IPS-11a (cell line): ENCODE data around the gene TYMS.

Experiments
- H3K4me3 ChIP-seq: one replicate; pipeline ENCODE4 v1.5.1; 2013; ENCODE audit warnings: low read depth, low read length, control low read depth

The TYMS gene

GRCh38 chr18:710418-711300, 53.2 kb downstream of the TYMS start:
- no peak overlapping the region for H3K4me3 ChIP-seq

- H3K4me3 ChIP-seq, result peak overlapping the region; percentile 77
Observed at GRCh38 chr18:711310-711656, 53.8 kb downstream of the TYMS start.

DNA sequence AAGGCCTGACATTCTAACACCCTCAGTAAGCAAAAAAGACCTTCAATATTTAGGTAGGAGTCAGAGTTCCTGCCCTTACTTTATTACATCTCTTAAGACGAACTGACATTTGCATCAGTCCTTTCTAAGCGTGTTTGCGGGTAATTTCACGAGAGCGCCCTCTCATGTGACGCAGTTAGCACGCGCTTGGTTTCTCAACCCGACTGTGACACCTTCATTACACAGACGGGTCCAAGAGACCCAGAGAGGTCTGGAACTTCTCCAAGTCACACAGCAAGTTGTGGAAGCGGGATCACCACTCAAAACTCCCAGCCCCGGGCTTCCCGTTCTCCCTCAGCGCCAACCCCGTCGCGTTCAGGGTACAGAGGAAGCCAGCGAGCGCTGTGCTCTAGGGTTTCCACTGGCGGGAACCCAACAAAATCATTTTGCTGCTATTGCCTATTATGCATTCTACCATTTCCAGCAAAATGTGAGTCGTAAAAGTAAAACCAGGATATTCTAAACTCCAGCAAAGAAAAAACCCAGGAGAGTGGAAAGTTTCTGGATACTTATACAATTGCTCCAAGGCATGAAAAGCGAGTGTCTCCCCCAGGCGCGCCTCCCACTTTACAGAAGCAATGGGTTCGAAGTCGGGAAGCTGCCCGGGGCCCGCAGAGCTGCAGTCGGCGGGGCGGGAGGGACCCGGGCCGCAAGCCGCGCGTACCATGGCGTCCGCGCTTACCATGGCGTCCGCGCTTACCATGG, 54.4 kb downstream of the TYMS start:
- peak overlapping the region; percentile 77 for H3K4me3 ChIP-seq

DNA sequence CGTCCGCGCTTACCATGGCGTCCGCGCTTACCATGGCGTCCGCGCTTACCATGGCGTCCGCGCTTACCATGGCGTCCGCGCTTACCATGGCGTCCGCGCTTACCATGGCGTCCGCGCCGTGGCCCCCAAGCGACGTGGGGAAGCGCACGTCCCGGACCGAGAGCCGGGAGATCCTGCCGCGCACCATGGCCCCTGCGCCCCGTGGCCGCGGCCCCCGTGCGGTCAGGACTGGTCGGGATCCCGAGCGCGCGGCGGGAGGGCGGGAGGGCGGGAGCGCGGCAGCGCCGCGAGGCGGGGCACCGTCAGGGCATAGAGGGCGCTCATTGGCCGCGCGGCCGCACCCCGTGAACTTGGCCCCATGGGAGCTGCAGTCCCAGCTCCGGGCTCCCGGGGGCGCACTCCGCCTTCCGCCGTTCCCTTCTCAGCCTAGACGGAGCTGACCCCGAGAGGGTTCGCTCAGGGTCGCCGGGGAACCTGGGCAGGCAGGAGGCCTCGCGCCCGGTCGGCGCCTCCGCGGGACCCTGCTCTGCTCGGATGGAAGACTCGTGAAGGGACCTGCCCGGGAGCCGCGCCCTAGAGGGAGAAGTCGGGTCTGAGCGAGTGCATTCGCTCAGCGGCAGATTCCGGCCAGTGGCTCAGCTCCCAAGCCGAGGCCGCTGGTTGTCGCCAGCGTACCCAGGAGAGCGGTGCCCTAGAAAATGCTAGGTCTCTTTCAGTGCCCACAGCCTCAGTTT, 55.1 kb downstream of the TYMS start, which contains the start of gene ENOSF1:
Gene ENOSF1 (minus strand): TSS at position 230 of the 734 bp plus-strand sequence. CDS start 43 bp downstream, at position 187.
- peak within 1 kb of the TSS; percentile 77 for H3K4me3 ChIP-seq

GRCh38 chr18:713135-713490, 55.7 kb downstream of the TYMS start:
- peak overlapping the region; percentile 4 for H3K4me3 ChIP-seq

GRCh38 chr18:715626-716025, 58.2 kb downstream of the TYMS start:
- H3K4me3 ChIP-seq, result no peak overlapping the region

DNA sequence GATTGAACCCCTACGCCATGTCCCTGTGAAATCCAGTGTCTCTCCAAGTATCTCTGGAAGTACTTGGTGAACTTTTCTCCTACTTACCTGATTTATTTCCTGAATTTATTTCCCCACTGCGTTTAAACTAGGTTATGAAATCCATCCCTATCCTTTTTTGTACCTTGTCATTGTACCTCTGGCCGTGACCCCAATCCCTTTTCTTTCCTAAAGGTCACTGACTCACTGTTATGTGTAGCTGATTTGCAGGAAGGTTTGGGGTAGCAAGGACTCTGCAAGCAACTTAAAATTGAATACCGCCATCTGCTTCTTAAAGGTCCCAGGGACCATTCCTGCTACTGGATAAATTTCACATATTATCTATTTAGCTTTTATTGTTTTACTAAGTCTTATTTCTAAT, 59.5 kb downstream of the TYMS start:
- H3K4me3 ChIP-seq, result no peak overlapping the region
